Mesothelial cell of epicardium (in vitro differentiated cells): ENCODE data around the gene FBXW4. TPM values are rescaled to one million over a fixed set of nuclear protein-coding genes. Genes with fewer than 3 reads are reported as not detected.
"Not testable (repeated sequence)": the region's sequence is repeated elsewhere in the genome, so short reads cannot be mapped to it uniquely, and the experiment has no call there.

ENCODE experiments used
- DNase-seq, 2 experiments: peaks; one replicate each; pipeline ENCODE4 v3.0.0; 2021; ENCODE audit warnings: low spot score in 2 of 2; ENCODE audit not compliant: unreplicated experiment in 2 of 2
- H3K27ac Mint-ChIP-seq: 2 replicates; pipeline ENCODE4 v1.8.0; 2021; ENCODE audit warnings: mixed read lengths
- H3K27me3 Mint-ChIP-seq: 2 replicates; pipeline ENCODE4 v1.8.0; 2021; ENCODE audit warnings: low read depth, mixed read lengths
- H3K36me3 Mint-ChIP-seq: 2 replicates; pipeline ENCODE4 v1.8.0; 2021; ENCODE audit warnings: mixed read lengths
- H3K4me1 Mint-ChIP-seq: 2 replicates; pipeline ENCODE4 v1.8.0; 2021; ENCODE audit warnings: mixed read lengths
- H3K4me3 Mint-ChIP-seq: 2 replicates; pipeline ENCODE4 v1.8.0; 2021; ENCODE audit warnings: mild to moderate bottlenecking, moderate library complexity, mixed read lengths
- H3K9me3 Mint-ChIP-seq: 2 replicates; pipeline ENCODE4 v1.8.0; 2021; ENCODE audit warnings: mixed read lengths
- CTCF ChIP-seq: fragments of 200-600 bp; sonication (generic); IDR thresholded peaks from one replicate; pipeline ENCODE4 v1.5.0; 2021; ENCODE audit warnings: antibody characterized with exemption; ENCODE audit not compliant: unreplicated experiment
- total RNA-seq: library from RNA; stranded (reverse); gene quantifications from 3 replicates; pipeline ENCODE4 v1.2.1, GENCODE V29; 2021

Gene FBXW4
- total RNA-seq, 1 donor from 2014 or later: 65.9 TPM

GRCh38 chr10:101639141-101639900, 55.6 kb downstream of the FBXW4 start:
- peaks cover 36% of the 10 kb centered on the region for H3K36me3 Mint-ChIP-seq
- TF ChIP-seq CTCF: no peak
- H3K4me3 Mint-ChIP-seq: no peak overlapping the region
- H3K9me3 Mint-ChIP-seq: no peaks in the 10 kb centered on the region
- no peaks in the 10 kb centered on the region for H3K4me1 Mint-ChIP-seq
- H3K27me3 Mint-ChIP-seq: no peaks in the 10 kb centered on the region
- no peak for DNase-seq
- H3K27ac Mint-ChIP-seq: no peak overlapping the region

DNA sequence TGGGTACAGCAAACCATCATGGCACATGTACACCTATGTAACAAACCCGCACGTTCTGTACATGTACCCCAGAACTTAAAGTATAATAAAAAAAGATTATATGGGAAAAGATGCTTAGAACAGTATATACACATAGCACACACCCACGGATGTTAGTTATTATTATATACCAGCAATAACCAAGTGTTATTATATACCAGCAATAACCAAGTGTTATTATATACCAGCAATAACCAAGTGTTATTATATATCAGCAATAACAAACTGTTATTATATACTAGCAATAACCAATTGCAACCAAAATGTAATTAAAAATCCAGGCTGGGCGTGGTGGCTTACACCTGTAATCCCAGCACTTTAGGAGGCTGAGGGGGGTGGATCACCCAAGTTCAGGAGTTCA, 61.5 kb downstream of the FBXW4 start:
- H3K4me1 Mint-ChIP-seq, H3K4me3 Mint-ChIP-seq, H3K27me3 Mint-ChIP-seq, H3K9me3 Mint-ChIP-seq, DNase-seq, H3K27ac Mint-ChIP-seq: not testable (repeated sequence)
- peaks cover 34% of the 10 kb centered on the region for H3K36me3 Mint-ChIP-seq

GRCh38 chr10:101631821-101632475, 63.0 kb downstream of the FBXW4 start:
- H3K36me3 Mint-ChIP-seq: peaks cover 24% of the 10 kb centered on the region
- no peak overlapping the region for H3K27ac Mint-ChIP-seq
- H3K4me3 Mint-ChIP-seq: no peak overlapping the region
- no peaks in the 10 kb centered on the region for H3K9me3 Mint-ChIP-seq
- DNase-seq: no peak
- TF ChIP-seq CTCF: no peak
- H3K27me3 Mint-ChIP-seq: no peaks in the 10 kb centered on the region
- H3K4me1 Mint-ChIP-seq: no peaks in the 10 kb centered on the region

DNA sequence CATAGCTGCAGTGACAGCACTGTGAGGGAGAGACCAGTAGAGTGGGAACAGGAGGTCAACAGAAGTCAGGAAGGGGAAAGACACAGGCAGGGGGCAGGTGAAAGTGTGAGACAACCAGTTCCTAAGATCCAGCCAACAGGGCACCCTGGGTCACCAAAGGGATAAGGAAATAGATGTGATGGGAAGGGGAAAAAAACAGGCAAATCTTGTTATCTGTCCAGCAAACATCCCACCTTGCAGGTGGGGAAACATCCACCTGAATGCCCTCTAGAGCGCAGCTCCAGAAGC, 64.4 kb downstream of the FBXW4 start:
- H3K9me3 Mint-ChIP-seq: no peaks in the 10 kb centered on the region
- no peak overlapping the region for H3K4me3 Mint-ChIP-seq
- no peaks in the 10 kb centered on the region for H3K27me3 Mint-ChIP-seq
- H3K36me3 Mint-ChIP-seq: peaks cover 16% of the 10 kb centered on the region
- no peak for TF ChIP-seq CTCF
- H3K4me1 Mint-ChIP-seq: no peaks in the 10 kb centered on the region
- H3K27ac Mint-ChIP-seq: no peak overlapping the region
- no peak for DNase-seq

DNA sequence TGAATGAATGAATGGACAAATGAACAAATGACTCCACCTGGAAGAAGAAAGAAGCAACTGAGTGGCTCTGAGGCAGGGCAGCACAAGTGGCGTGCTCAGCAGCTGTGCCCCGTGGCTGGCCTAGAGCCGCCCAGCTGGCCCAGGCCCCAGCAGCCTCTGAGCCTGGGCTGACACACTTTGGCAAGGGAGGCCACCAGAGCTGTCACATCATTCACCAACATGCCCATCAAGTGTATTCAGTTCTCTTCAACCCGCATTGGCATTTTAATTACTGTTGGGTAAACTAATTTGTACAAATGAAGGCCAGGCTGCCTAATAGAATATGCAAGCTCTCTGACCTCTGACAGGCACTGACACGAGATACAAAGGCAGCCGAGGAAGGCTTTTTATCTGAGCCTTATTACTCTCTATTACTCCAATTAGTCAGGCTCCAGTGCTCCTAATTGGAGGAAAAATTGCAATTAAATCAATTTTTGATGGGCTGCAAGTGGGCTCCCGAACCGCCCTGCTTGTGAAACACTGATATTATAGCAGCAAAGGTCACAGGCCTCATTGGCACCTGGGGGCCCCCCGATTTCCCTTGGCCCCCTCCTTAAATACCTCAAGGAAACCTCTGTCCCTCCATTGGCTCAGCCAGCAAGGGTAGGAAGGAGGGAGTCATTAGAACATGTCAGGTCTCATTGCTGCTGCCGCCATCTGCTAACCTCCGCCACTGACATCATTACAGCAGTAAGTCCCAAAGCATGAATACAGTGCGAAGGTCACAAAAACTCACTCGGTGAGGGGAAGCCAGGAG, 64.9 kb downstream of the FBXW4 start:
- H3K4me1 Mint-ChIP-seq: no peaks in the 10 kb centered on the region
- H3K36me3 Mint-ChIP-seq: peaks cover 13% of the 10 kb centered on the region
- TF ChIP-seq CTCF: no peak
- H3K4me3 Mint-ChIP-seq: no peak overlapping the region
- no peaks in the 10 kb centered on the region for H3K27me3 Mint-ChIP-seq
- no peak overlapping the region for H3K27ac Mint-ChIP-seq
- DNase-seq: no peak
- H3K9me3 Mint-ChIP-seq: no peaks in the 10 kb centered on the region
